Measurements from ENCODE around the gene U2AF2. TPM values are rescaled to one million over a fixed set of nuclear protein-coding genes. Genes with fewer than 3 reads are reported as not detected.

U2AF2 gene
- total RNA-seq, 4 donors from 2014 or later, result 80.4 to 122 (median 104) TPM

DNA sequence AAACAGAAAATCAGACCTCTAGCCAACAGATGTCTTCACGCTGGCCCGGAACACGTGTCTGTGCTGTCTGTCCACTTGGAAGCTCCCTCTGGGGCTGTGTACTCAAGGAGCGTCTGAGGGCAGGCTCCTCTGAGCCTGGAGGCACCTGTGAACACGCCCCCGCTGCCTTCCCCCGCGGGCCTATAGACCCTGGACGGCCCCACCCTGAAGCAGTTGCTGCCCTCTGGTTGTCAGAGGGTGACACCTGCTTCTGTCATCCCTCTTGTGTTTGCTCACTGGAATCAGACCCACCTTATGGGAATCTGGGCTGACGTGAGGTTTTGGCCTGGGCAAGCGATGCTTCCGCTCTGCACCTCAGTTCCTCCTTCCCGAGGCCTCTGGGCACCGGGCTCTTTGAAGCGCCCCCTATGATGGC is 39.4 kb downstream of the U2AF2 start:
- 90% methylated on average over 14 of the region's 15 CpGs for WGBS
- no peak for DNase-seq (ENCODE audit: extremely low spot score)
- Histone ChIP-seq H3K4me1 (no peaks in the 10 kb centered on the region), H3K4me3 (no peak overlapping the region), H3K36me3 (peaks cover 69 to 100% (median 94%) of the 10 kb centered on the region in 4 donors), H3K9me3 (no peaks in the 10 kb centered on the region), H3K27me3 (no peaks in the 10 kb centered on the region), H3K27ac (replicated peaks in 1 of 4) (no peak overlapping the region)
- TF ChIP-seq, protein P1, sequence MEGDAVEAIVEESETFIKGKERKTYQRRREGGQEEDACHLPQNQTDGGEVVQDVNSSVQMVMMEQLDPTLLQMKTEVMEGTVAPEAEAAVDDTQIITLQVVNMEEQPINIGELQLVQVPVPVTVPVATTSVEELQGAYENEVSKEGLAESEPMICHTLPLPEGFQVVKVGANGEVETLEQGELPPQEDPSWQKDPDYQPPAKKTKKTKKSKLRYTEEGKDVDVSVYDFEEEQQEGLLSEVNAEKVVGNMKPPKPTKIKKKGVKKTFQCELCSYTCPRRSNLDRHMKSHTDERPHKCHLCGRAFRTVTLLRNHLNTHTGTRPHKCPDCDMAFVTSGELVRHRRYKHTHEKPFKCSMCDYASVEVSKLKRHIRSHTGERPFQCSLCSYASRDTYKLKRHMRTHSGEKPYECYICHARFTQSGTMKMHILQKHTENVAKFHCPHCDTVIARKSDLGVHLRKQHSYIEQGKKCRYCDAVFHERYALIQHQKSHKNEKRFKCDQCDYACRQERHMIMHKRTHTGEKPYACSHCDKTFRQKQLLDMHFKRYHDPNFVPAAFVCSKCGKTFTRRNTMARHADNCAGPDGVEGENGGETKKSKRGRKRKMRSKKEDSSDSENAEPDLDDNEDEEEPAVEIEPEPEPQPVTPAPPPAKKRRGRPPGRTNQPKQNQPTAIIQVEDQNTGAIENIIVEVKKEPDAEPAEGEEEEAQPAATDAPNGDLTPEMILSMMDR (IDR thresholded peaks at IDR 0.05), result no peak
- TF ChIP-seq POLR2AphosphoS5 (IDR thresholded peaks at IDR 0.05) (no peak), POLR2A (IDR thresholded peaks at IDR 0.05; ENCODE audit: low read depth) (no peak), EP300 (IDR thresholded peaks at IDR 0.05) (no peak)
- intact Hi-C loops (cut with DNase I), result no loop called here

DNA sequence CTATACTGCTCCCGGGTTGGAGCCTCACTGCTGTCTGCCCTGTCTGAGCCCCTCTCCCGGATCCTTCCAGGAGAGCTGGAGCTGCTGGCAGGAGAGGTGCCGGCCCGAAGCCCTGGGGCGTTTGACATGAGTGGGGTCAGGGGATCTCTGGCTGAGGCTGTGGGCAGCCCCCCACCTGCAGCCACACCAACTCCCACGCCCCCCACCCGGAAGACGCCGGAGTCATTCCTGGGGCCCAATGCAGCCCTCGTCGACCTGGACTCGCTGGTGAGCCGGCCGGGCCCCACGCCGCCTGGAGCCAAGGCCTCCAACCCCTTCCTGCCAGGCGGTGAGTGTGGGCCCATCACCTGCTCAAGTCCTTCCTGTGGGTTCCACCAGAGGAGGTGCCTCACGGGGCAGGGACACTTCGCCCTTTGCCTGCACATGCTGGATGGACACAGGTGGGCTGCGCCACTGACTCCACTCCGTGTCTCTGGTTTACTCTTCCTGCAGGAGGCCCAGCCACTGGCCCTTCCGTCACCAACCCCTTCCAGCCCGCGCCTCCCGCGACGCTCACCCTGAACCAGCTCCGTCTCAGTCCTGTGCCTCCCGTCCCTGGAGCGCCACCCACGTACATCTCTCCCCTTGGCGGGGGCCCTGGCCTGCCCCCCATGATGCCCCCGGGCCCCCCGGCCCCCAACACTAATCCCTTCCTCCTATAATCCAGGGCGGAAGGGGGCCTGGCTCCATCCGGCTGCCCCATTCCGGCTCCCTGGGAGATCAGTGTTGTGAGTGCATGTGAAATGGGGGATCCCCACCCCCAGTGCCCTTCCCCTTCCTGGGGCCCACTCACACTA is 40.0 kb downstream of the U2AF2 start:
- H3K36me3 ChIP-seq, result peaks cover 64 to 97% (median 89%) of the 10 kb centered on the region in 4 donors
- H3K27me3 ChIP-seq, result no peaks in the 10 kb centered on the region
- no peak overlapping the region for H3K27ac ChIP-seq (replicated peaks in 1 of 4)
- 92% methylated on average over 20 of the region's 37 CpGs for WGBS
- intact Hi-C loops (cut with DNase I), result no loop called here
- no peaks in the 10 kb centered on the region for H3K9me3 ChIP-seq
- H3K4me3 ChIP-seq, result no peak overlapping the region
- no peak for DNase-seq (ENCODE audit: extremely low spot score)
- TF ChIP-seq, protein P1 (IDR thresholded peaks at IDR 0.05), result no peak
- TF ChIP-seq POLR2A (IDR thresholded peaks at IDR 0.05; ENCODE audit: low read depth) (no peak), EP300 (IDR thresholded peaks at IDR 0.05) (no peak), POLR2AphosphoS5 (IDR thresholded peaks at IDR 0.05) (no peak)
- no peaks in the 10 kb centered on the region for H3K4me1 ChIP-seq

DNA sequence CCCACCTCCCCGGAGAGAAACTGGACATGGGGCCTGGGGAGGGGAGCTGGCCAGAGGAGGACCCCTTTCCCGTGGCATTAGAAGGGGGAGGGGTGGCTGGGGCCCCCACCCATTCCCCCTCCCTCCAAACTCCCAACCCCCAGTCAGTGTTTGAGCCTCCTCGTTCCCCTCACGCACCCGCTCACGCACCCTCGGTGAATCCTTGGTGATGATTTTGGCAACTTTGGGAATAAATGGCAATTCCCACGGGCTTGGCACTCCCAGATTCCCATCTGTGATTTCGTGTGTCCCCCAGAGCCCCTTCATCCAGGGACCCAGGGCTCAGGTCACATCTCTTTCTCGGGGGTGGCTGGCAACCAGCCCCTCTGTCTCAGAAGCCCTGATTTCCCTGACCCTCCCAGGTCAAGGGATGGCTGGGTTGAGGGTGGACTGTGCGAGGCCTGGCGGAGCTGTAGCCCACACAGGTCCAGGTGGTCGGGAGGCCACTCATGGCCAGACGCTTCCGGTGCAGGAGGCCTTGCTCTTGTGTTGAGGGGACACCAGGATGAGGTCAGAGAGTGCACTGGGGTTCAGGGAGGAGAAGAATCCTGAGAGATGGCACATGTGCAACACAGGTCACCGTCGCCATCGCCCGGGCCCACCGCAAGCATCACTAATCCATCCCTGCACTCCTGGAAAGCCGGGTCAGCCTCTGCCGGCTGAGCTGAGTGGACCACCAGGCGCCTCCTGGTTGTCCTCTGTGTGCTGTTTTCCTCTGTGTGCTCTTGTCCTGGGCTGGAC is 40.9 kb downstream of the U2AF2 start:
- 87% methylated on average over 19 of the region's 23 CpGs for WGBS
- Histone ChIP-seq H3K36me3 (peaks cover 56 to 95% (median 87%) of the 10 kb centered on the region in 4 donors), H3K4me3 (no peak overlapping the region), H3K4me1 (no peaks in the 10 kb centered on the region), H3K27me3 (no peaks in the 10 kb centered on the region), H3K27ac (replicated peaks in 1 of 4) (no peak overlapping the region), H3K9me3 (no peaks in the 10 kb centered on the region)
- no peak for DNase-seq (ENCODE audit: extremely low spot score)
- TF ChIP-seq EP300 (IDR thresholded peaks at IDR 0.05) (no peak), POLR2A (IDR thresholded peaks at IDR 0.05; ENCODE audit: low read depth) (no peak)
- intact Hi-C loops (cut with DNase I), result no loop called here

DNA sequence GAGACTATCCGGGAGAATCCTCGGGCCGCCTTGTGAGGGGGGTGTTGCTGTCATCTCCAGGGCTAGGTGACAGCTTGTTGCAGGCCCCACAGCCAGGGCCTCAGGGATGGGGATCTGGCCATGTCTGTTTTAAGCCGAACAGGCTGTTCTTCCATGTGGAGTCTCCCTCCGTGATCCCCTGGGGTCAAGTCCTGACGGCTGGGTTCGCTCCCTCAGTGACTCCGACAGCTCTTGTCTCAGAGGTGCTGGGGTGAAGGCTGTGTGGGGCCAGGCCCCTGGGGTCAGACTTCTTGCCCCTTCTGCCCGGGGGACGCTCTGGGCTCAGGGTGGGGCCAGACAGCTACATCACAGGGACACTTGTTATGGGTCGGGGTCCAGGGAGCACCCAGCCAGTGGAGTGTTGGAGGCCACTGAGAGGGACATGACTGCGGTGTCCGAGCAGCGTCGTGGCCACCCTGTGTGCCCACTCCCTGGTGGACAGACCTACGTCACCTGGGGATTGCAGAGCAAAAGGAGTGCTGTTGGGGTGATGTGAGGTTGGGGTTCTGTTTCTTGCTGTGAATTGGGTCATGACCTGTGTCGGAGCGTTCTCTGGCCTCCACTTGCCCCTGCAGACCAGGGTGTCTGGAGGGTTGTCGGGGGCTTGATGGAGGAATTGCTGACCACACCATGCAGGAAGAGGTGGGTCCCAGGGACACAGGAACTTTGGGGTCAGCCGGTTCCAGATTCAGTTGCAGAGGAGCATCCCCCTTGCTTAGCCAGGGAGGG is 41.6 kb downstream of the U2AF2 start:
- intact Hi-C loops (cut with DNase I), result no loop called here
- no peaks in the 10 kb centered on the region for H3K4me1 ChIP-seq
- 90% methylated on average over 17 of the region's 20 CpGs for WGBS

More for the DNA sequence above, 41.6 kb downstream of the U2AF2 start:
- Histone ChIP-seq H3K27ac (replicated peaks in 1 of 4) (no peak overlapping the region), H3K36me3 (peaks cover 52 to 89% (median 82%) of the 10 kb centered on the region in 4 donors), H3K4me3 (no peak overlapping the region), H3K9me3 (no peaks in the 10 kb centered on the region), H3K27me3 (no peaks in the 10 kb centered on the region)
- TF ChIP-seq, protein P1 (IDR thresholded peaks at IDR 0.05), result no peak
- TF ChIP-seq POLR2AphosphoS5 (IDR thresholded peaks at IDR 0.05) (no peak), EP300 (IDR thresholded peaks at IDR 0.05) (no peak), POLR2A (IDR thresholded peaks at IDR 0.05; ENCODE audit: low read depth) (no peak)
- DNase-seq (ENCODE audit: extremely low spot score), result no peak
